Subcutaneous abdominal adipose tissue (tissue), 5 donors: ENCODE results near the gene PHF3.
"Not testable (repeated sequence)": the region's sequence is repeated elsewhere in the genome, so short reads cannot be mapped to it uniquely, and the experiment has no call there.

ENCODE experiments used
- H3K27ac ChIP-seq: one replicate; pipeline ENCODE4 v1.7.0; 2013; ENCODE audit warnings: low read depth, mild to moderate bottlenecking, inconsistent platforms, low read length, moderate library complexity
- H3K27me3 ChIP-seq, 5 donors: one replicate each; pipeline ENCODE4 v1.7.0; 2013; ENCODE audit warnings: low read length in 5 of 5, inconsistent platforms in 1 of 5; ENCODE audit not compliant: control insufficient read depth in 5 of 5, insufficient read depth in 4 of 5
- H3K36me3 ChIP-seq, 5 donors: one replicate each; pipeline ENCODE4 v1.7.0; 2013; ENCODE audit warnings: low read length in 5 of 5; ENCODE audit not compliant: control insufficient read depth in 5 of 5, insufficient read depth in 5 of 5
- H3K4me1 ChIP-seq, 5 donors: one replicate each; pipeline ENCODE4 v1.7.0; 2013; ENCODE audit warnings: low read length in 5 of 5, mild to moderate bottlenecking in 3 of 5, moderate library complexity in 1 of 5; ENCODE audit not compliant: control insufficient read depth in 5 of 5, insufficient read depth in 5 of 5
- H3K4me3 ChIP-seq, 5 donors: one replicate each; pipeline ENCODE4 v1.7.0; 2013; ENCODE audit warnings: low read length in 5 of 5, low read depth in 1 of 5
- H3K9ac ChIP-seq, 5 donors: one replicate each; pipeline ENCODE4 v1.7.0; 2013; ENCODE audit warnings: low read length in 5 of 5, mild to moderate bottlenecking in 4 of 5, moderate library complexity in 3 of 5
- H3K9me3 ChIP-seq, 5 donors: one replicate each; pipeline ENCODE4 v1.7.0; 2013; ENCODE audit warnings: low read length in 5 of 5; ENCODE audit not compliant: control insufficient read depth in 5 of 5
- donor health status: healthy.
- donor health status: healthy.
- donor health status: healthy.
- donor health status: healthy.
- donor health status: healthy.

The PHF3 gene

DNA sequence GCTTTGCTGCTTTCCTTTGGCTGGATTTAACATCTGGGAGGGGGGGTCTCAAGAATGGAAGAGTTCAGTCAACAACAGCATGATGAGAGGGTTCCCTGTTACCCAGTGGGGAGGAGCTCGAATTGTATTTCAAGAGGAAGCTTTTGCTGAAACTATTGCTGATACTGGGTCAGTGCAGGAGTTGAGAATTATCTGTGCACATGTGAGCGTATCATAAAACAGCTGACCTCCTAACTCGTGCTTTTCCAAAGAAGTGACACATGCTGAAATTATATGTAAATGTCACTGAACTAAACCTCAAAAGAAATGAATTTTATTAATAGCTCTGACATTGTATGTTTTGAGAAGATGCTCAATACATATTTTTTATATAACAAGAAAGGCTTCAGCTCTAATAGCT lies 96.3 kb downstream of the PHF3 start:
- Histone ChIP-seq H3K9ac (no peak overlapping the region), H3K4me1 (no peaks in the 10 kb centered on the region), H3K27ac (no peak overlapping the region), H3K9me3 (no peaks in the 10 kb centered on the region), H3K27me3 (no peaks in the 10 kb centered on the region), H3K36me3 (peaks cover 0 to 5% (median 0%) of the 10 kb centered on the region in 5 donors), H3K4me3 (no peak overlapping the region)

DNA sequence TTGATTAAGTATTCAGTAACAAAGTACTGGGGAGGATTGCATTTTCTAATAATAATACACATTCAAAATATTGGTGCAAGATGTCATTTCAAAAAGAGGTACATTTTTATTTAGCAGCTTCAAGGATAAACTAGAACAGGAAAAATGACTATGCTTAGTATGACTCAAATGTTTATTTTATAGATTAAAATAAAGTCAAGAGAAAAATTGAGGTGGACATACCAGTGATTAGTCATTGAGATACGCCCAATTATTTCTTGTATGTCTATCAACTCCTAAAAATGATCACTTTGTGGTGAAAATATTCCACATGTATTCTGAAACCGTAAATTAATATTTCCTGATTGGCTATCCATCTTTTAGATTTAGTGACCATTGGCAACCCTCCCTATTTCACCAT lies 96.7 kb downstream of the PHF3 start:
- H3K4me3 ChIP-seq, result no peak overlapping the region
- no peaks in the 10 kb centered on the region for H3K4me1 ChIP-seq
- H3K9me3 ChIP-seq, result no peaks in the 10 kb centered on the region
- H3K9ac ChIP-seq, result no peak overlapping the region
- no peaks in the 10 kb centered on the region for H3K27me3 ChIP-seq
- H3K36me3 ChIP-seq, result peaks cover 0 to 5% (median 0%) of the 10 kb centered on the region in 5 donors
- H3K27ac ChIP-seq, result no peak overlapping the region

DNA sequence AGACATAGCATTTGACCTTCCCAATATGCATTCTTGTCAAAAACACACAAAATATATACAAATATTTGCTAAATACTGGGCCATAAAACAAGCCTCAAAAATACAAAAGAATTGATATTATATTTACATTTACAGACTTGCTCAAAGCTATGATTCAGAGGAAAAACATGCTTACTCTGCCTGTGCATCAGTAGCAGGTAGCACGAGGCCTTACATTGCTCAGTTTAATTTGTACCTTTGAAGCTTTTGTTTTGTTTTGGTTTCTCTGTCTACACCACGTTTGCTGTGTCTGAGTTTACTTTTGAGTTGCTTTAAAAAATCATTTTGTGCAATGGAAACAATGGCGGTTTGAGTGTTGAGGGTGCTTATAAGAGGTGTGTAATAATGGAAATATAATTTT lies 99.3 kb downstream of the PHF3 start:
- H3K4me1 ChIP-seq, result no peaks in the 10 kb centered on the region
- H3K36me3 ChIP-seq, result peaks cover 0 to 5% (median 0%) of the 10 kb centered on the region in 5 donors
- no peak overlapping the region for H3K4me3 ChIP-seq
- no peak overlapping the region for H3K27ac ChIP-seq
- H3K9me3 ChIP-seq, result no peaks in the 10 kb centered on the region
- H3K9ac ChIP-seq, result no peak overlapping the region
- no peaks in the 10 kb centered on the region for H3K27me3 ChIP-seq

DNA sequence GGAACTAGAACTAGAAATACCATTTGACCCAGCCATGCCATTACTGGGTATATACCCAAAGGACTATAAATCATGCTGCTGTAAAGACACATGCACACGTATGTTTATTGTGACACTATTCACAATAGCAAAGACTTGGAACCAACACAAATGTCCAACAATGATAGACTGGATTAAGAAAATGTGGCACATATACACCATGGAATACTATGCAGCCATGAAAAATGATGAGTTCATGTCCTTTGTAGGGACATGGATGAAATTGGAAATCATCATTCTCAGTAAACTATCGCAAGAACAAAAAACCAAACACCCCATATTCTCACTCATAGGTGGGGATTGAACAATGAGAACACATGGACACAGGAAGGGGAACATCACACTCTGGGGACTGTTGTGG lies 102.6 kb downstream of the PHF3 start:
- not testable (repeated sequence) for H3K4me3 ChIP-seq, H3K9ac ChIP-seq, H3K27me3 ChIP-seq, H3K9me3 ChIP-seq, H3K27ac ChIP-seq, H3K36me3 ChIP-seq, H3K4me1 ChIP-seq

DNA sequence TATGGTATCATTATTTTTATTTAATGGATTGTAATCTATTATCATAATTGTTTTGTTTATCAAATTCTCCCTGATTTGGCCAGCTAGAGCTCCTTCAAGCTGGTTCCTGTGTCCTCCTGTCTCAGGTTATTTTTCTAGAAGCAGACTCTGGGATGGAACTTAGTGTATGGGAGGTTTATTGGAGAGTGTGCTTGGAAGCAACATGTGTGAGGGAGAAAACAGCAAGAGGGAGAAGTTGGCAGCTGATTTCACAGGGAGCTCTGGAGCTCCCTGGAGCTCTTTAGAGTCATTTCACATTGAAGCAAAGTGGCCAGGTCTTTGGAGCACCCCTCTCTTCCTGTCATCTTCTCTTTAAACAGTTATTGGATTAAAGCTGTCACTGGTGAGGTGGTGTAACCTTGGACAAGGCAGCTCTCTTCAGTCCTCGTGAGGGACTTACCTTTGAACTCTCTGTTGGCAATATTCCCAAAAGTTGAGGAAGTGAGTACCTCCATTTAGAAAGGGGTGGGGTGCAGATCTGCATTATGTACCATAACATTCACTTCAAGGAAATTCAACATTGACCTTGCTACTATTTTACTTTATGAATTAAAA lies 103.6 kb downstream of the PHF3 start:
- no peak overlapping the region for H3K9ac ChIP-seq
- H3K27ac ChIP-seq, result no peak overlapping the region
- H3K27me3 ChIP-seq, result no peaks in the 10 kb centered on the region
- no peaks in the 10 kb centered on the region for H3K4me1 ChIP-seq
- no peaks in the 10 kb centered on the region for H3K9me3 ChIP-seq
- H3K4me3 ChIP-seq, result no peak overlapping the region
- H3K36me3 ChIP-seq, result peaks cover 0 to 5% (median 0%) of the 10 kb centered on the region in 5 donors

DNA sequence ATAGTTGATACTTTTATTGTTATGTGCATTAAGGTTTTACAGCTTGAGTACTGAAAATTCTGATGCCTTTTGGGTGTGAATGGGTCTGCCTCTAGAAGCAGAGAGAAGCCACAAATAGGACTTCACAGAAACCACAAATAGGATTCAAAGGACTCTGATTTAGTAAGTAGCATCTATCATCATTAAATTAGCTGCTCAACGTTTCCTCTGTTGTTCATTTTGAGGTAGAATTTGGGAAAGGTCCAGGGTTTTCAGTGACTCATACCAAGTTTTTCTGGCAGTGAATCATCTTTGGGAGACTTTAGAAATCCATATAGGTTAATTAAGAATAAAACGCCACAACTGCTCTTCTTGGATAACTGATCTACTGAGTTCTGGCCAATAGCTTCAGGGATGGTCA lies 105.1 kb downstream of the PHF3 start:
- no peaks in the 10 kb centered on the region for H3K4me1 ChIP-seq
- H3K27me3 ChIP-seq, result no peaks in the 10 kb centered on the region
- peaks cover 0 to 5% (median 0%) of the 10 kb centered on the region in 5 donors for H3K36me3 ChIP-seq
- H3K9me3 ChIP-seq, result no peaks in the 10 kb centered on the region
- no peak overlapping the region for H3K27ac ChIP-seq
- no peak overlapping the region for H3K4me3 ChIP-seq
- H3K9ac ChIP-seq, result no peak overlapping the region

DNA sequence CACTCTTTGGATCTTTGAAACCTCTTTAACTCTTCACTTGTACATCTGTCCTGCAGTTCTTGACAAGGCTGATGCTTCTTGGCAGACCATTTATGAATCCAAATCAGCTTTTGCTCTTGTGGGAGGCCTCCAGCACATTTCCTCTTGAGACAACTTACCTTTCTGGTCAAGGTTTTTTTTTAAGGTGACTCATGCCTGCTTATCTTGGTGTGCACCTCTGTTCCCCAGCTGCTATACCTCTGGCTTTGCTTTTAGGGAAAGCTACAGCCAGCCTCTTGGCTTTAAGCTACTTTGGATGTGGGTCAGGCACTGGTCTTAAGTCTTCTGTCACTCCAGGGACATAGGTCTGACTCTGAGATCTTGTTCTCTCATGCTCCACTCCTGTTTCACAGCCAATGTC lies 106.5 kb downstream of the PHF3 start:
- peaks cover 0 to 3% (median 0%) of the 10 kb centered on the region in 5 donors for H3K9me3 ChIP-seq
- H3K27ac ChIP-seq, result no peak overlapping the region
- peaks cover 0 to 5% (median 0%) of the 10 kb centered on the region in 5 donors for H3K36me3 ChIP-seq
- no peak overlapping the region for H3K9ac ChIP-seq
- no peaks in the 10 kb centered on the region for H3K27me3 ChIP-seq
- H3K4me3 ChIP-seq, result no peak overlapping the region
- no peaks in the 10 kb centered on the region for H3K4me1 ChIP-seq

DNA sequence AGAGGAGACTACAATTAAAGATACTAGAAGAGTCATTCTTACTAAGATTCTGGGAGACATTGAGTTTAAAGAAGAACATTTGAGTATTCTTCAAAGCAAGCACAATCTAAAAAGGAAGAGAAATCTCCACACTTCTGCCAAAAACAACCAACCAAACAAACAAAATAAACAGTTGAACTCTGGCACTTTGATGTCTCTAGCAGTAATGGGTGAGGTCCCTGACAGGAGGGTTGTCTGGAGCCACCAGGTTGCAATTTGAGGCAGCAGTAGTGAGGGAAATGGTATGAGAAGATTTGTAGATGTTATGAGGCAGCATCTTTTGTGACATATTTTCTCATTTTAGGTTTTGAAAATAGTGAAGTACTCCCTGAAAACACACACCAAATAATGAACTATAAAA lies 108.1 kb downstream of the PHF3 start:
- H3K9me3 ChIP-seq, result peaks cover 0 to 4% (median 0%) of the 10 kb centered on the region in 5 donors
- H3K4me3 ChIP-seq, result no peak overlapping the region
- no peaks in the 10 kb centered on the region for H3K4me1 ChIP-seq
- peaks cover 0 to 5% (median 0%) of the 10 kb centered on the region in 5 donors for H3K36me3 ChIP-seq
- H3K27me3 ChIP-seq, result no peaks in the 10 kb centered on the region
- no peak overlapping the region for H3K27ac ChIP-seq
- H3K9ac ChIP-seq, result no peak overlapping the region

DNA sequence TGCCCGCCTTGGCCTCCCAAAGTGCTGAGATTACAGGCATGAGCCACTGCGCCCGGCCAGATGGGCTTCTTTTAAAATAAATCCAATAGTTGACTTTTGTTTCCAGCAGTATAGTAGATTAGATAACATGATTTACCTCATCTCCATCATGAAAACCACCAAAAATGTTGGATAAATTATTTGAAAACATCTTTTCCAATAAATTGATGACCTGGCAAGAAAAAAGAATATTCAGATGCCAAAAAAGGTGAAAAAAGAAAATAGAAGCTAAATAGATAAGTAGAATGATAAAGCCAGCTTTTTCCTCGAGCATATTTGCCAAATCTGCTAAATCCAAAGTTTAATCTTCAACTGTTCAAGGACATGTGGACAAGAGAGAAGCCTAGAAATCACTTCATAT lies 109.2 kb downstream of the PHF3 start:
- Histone ChIP-seq H3K4me3 (no peak overlapping the region), H3K27ac (no peak overlapping the region), H3K4me1 (no peaks in the 10 kb centered on the region), H3K36me3 (peaks cover 0 to 5% (median 0%) of the 10 kb centered on the region in 5 donors), H3K27me3 (no peaks in the 10 kb centered on the region), H3K9ac (no peak overlapping the region), H3K9me3 (peaks cover 0 to 4% (median 0%) of the 10 kb centered on the region in 5 donors)

DNA sequence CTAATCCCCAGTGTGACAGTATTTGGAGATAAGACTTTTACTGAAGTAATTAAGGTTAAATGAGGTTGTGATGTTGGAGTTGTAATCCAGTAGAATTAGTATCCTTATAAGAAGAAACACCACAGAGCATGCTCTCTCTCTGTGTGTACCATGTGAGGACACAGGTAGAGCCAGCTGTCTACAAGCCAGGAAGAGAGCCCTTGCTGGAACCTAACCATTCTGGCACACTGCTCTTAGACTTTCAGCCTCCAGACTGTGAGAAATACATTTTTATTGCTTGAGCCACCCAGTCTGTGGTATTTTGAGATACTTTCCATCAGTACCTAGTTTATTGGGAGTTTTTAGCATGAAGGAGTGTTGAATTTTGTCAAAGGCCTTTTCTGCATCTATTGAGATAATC lies 110.2 kb downstream of the PHF3 start:
- Histone ChIP-seq H3K9me3 (peaks cover 0 to 4% (median 0%) of the 10 kb centered on the region in 5 donors), H3K4me1 (no peaks in the 10 kb centered on the region), H3K36me3 (peaks cover 0 to 9% (median 5%) of the 10 kb centered on the region in 5 donors), H3K4me3 (no peak overlapping the region), H3K27ac (no peak overlapping the region), H3K27me3 (no peaks in the 10 kb centered on the region), H3K9ac (no peak overlapping the region)
